HG03280 (cell line): ENCODE results near the gene KCNAB1.
"Not testable (repeated sequence)": the region's sequence is repeated elsewhere in the genome, so short reads cannot be mapped to it uniquely, and the experiment has no call there.

Experiments
- ATAC-seq: cut with Tn5 transposase; IDR thresholded peaks from one replicate; pipeline ENCODE4 v1.9.1; 2021; ENCODE audit warnings: mild to moderate bottlenecking, moderate library complexity; ENCODE audit not compliant: unreplicated experiment

KCNAB1 gene

GRCh38 chr3:156175570-156175969, 55.2 kb downstream of the KCNAB1 start:
- ATAC-seq: no peak

GRCh38 chr3:156176048-156176447, 55.7 kb downstream of the KCNAB1 start:
- ATAC-seq: no peak

GRCh38 chr3:156176629-156177210, 56.3 kb downstream of the KCNAB1 start:
- no peak for ATAC-seq

- no peak for ATAC-seq
Measured at GRCh38 chr3:156180077-156180476, 59.7 kb downstream of the KCNAB1 start.

- ATAC-seq: no peak
Measured at GRCh38 chr3:156181509-156181908, 61.1 kb downstream of the KCNAB1 start.

GRCh38 chr3:156183396-156183795, 63.0 kb downstream of the KCNAB1 start:
- ATAC-seq: no peak

GRCh38 chr3:156184156-156184555, 63.8 kb downstream of the KCNAB1 start:
- no peak for ATAC-seq

GRCh38 chr3:156187146-156187769, 66.9 kb downstream of the KCNAB1 start:
- ATAC-seq: no peak

- no peak for ATAC-seq
Measured at GRCh38 chr3:156188757-156189156, 68.4 kb downstream of the KCNAB1 start.

GRCh38 chr3:156189927-156190326, 69.5 kb downstream of the KCNAB1 start:
- ATAC-seq: no peak

- not testable (repeated sequence) for ATAC-seq
Measured at GRCh38 chr3:156194945-156195344, 74.6 kb downstream of the KCNAB1 start.

GRCh38 chr3:156197152-156197551, 76.8 kb downstream of the KCNAB1 start:
- ATAC-seq: not testable (repeated sequence)

- ATAC-seq: no peak
Measured at GRCh38 chr3:156201411-156202405, 81.3 kb downstream of the KCNAB1 start.

GRCh38 chr3:156206157-156206556, 85.8 kb downstream of the KCNAB1 start:
- no peak for ATAC-seq

GRCh38 chr3:156207802-156208685, 87.7 kb downstream of the KCNAB1 start:
- ATAC-seq: no peak

GRCh38 chr3:156209631-156210335, 89.4 kb downstream of the KCNAB1 start:
- no peak for ATAC-seq

GRCh38 chr3:156211583-156211982, 91.2 kb downstream of the KCNAB1 start:
- ATAC-seq: no peak

GRCh38 chr3:156214676-156215075, 94.3 kb downstream of the KCNAB1 start:
- ATAC-seq: no peak

- no peak for ATAC-seq
Measured at GRCh38 chr3:156215751-156216150, 95.4 kb downstream of the KCNAB1 start.

GRCh38 chr3:156216216-156216615, 95.8 kb downstream of the KCNAB1 start:
- no peak for ATAC-seq
